Coronary artery (tissue), 2 donors: ENCODE data around the gene AATK.

Source experiments
- DNase-seq: peaks from one replicate; pipeline ENCODE4 v3.0.0-alpha.2; 2017; ENCODE audit warnings: low spot score
- H3K27ac ChIP-seq, 2 donors: fragments of 200-600 bp; sonication (generic); one replicate each; pipeline ENCODE4 v1.5.1; 2016 to 2019
- H3K4me3 ChIP-seq: fragments of 200-600 bp; sonication (generic); 2 replicates; pipeline ENCODE4 v1.5.1; 2016; ENCODE audit warnings: mild to moderate bottlenecking, moderate library complexity
- CTCF ChIP-seq: fragments of 200-600 bp; sonication (generic); IDR thresholded peaks from one replicate; pipeline ENCODE4 v1.5.1; 2019; ENCODE audit warnings: antibody characterized with exemption

Gene AATK

GRCh38 chr17:81101614-81102306 lies 64.3 kb downstream of the AATK start:
- peak; percentile 83 for DNase-seq
- TF ChIP-seq CTCF: peak; percentile 99
- H3K27ac ChIP-seq: no peak overlapping the region
- H3K4me3 ChIP-seq: no peak overlapping the region

- no peak overlapping the region for H3K27ac ChIP-seq
- no peak for TF ChIP-seq CTCF
- DNase-seq: no peak
- no peak overlapping the region for H3K4me3 ChIP-seq
These were observed 65.4 kb downstream of the AATK start for GRCh38 chr17:81100668-81101067.

GRCh38 chr17:81099888-81100287 lies 66.1 kb downstream of the AATK start:
- DNase-seq: no peak
- Histone ChIP-seq H3K4me3 (no peak overlapping the region), H3K27ac (no peak overlapping the region)
- TF ChIP-seq CTCF: no peak

- no peak overlapping the region for H3K27ac ChIP-seq
- H3K4me3 ChIP-seq: peak overlapping the region; percentile 56
- no peak for DNase-seq
- TF ChIP-seq CTCF: no peak
These were observed 68.1 kb downstream of the AATK start for GRCh38 chr17:81097943-81098308.

GRCh38 chr17:81097134-81097942 lies 68.7 kb downstream of the AATK start:
- peak; percentile 56 for TF ChIP-seq CTCF
- Histone ChIP-seq H3K4me3 (peak overlapping the region; percentile 56), H3K27ac (peak overlapping the region; percentile 11 to 73)
- DNase-seq: peak; percentile 84

- no peak for DNase-seq
- no peak for TF ChIP-seq CTCF
- peak overlapping the region; percentile 56 for H3K4me3 ChIP-seq
- peak overlapping the region in 1 of 2 donors; percentile 73 for H3K27ac ChIP-seq
These were observed 69.3 kb downstream of the AATK start for GRCh38 chr17:81096741-81097133.

- peak overlapping the region; percentile 2 to 69 for H3K27ac ChIP-seq
- DNase-seq: no peak
- no peak for TF ChIP-seq CTCF
- H3K4me3 ChIP-seq: peak overlapping the region; percentile 39
These were observed 70.6 kb downstream of the AATK start for GRCh38 chr17:81095383-81095762.
